ENCODE results near the gene ANGPTL8. TPM values are rescaled to one million over a fixed set of nuclear protein-coding genes. Genes with fewer than 3 reads are reported as not detected.

Gene ANGPTL8
- total and polyA plus RNA-seq, 9 of the 15 experiments (the other 6 are each of a cell fraction or from before 2014, with no cell fraction given): not detected

DNA sequence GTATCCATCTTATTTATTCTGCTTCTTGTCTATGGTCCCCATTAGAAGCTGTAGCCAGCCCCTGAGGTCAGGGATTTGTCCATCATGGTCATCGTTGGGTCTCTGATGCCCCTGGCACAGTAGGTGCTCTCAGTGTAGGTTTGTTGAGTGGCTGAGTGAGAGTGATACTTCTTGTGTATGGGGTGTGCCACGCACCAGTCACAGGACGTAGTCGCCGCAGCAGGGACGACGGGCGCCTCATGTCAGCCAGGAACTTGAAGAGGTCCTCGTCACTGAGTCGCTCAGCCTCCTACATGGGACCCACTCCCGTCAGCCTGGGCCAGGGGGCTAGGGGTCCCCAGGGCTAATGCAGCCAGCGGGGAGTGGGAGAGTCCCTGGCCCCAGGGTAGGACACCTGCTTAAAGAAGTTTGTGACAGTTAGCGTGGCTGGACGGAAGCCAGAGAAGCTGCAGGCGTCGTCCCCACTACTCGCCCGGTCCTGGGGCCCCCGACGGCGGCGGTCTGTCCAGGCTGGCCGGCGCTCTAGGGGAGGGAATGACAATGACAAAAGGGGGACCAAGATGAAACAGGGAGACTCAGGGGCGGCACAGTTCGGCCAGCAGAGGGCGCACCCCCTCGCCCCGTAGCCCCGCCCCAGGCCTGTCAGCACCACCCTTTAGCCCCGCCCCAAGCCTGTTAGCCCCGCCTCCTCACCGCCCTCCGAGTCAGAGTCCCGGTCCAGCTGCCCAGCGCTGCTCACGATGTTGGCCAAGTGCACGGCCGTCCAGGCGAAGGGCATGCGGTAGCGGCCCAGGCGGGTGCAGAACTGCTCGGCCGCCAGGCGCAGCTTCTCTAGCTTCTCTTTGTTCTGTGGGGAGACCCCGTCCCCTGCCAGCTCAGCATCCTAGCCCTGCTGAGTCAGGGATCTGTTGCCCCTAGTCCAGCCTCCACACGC lies 3.7 kb downstream of the ANGPTL8 start (continued):
- TF ChIP-seq ZNF197 (CRISPR knock-in tag; IDR thresholded peaks at IDR 0.05; ENCODE audit: low read depth) (no peak), POLR3A (IDR thresholded peaks at IDR 0.05; ENCODE audit: borderline replicate concordance, extremely low read depth, insufficient read depth, insufficient read length) (no peak), DDX20 (tag; IDR thresholded peaks at IDR 0.05; ENCODE audit: low read depth) (no peak), NELFE (IDR thresholded peaks at IDR 0.05; ENCODE audit: insufficient read depth, insufficient read length) (no peak), RBM25 (IDR thresholded peaks at IDR 0.05; ENCODE audit: low read depth, low read length, severe bottlenecking) (no peak), MCM2 (IDR thresholded peaks at IDR 0.05; ENCODE audit: low read depth) (no peak), MTA1 (IDR thresholded peaks at IDR 0.05; ENCODE audit: borderline replicate concordance) (no peak), ZNF785 (CRISPR knock-in tag; IDR thresholded peaks at IDR 0.05) (no peak), ZNF316 (IDR thresholded peaks at IDR 0.05) (peak; percentile 86), HMGN3 (IDR thresholded peaks at IDR 0.05; ENCODE audit: borderline replicate concordance, extremely low read depth, insufficient read length, low read depth, low read length) (peak; percentile 57), GTF2E2 (tag; IDR thresholded peaks at IDR 0.05) (no peak), TSC22D4 (tag; IDR thresholded peaks at IDR 0.05) (no peak), MAFF (IDR thresholded peaks at IDR 0.05; ENCODE audit: low read length) (no peak), SNRNP70 (optimal IDR thresholded peaks at IDR 0.05; ENCODE audit: low read depth, low read length) (no peak)
- TF ChIP-seq, protein P1, sequence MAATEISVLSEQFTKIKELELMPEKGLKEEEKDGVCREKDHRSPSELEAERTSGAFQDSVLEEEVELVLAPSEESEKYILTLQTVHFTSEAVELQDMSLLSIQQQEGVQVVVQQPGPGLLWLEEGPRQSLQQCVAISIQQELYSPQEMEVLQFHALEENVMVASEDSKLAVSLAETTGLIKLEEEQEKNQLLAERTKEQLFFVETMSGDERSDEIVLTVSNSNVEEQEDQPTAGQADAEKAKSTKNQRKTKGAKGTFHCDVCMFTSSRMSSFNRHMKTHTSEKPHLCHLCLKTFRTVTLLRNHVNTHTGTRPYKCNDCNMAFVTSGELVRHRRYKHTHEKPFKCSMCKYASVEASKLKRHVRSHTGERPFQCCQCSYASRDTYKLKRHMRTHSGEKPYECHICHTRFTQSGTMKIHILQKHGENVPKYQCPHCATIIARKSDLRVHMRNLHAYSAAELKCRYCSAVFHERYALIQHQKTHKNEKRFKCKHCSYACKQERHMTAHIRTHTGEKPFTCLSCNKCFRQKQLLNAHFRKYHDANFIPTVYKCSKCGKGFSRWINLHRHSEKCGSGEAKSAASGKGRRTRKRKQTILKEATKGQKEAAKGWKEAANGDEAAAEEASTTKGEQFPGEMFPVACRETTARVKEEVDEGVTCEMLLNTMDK (IDR thresholded peaks at IDR 0.05; ENCODE audit: borderline replicate concordance, insufficient read depth, low read depth, low read length, poor library complexity, severe bottlenecking): peak; percentile 90
- TF ChIP-seq, protein P2, sequence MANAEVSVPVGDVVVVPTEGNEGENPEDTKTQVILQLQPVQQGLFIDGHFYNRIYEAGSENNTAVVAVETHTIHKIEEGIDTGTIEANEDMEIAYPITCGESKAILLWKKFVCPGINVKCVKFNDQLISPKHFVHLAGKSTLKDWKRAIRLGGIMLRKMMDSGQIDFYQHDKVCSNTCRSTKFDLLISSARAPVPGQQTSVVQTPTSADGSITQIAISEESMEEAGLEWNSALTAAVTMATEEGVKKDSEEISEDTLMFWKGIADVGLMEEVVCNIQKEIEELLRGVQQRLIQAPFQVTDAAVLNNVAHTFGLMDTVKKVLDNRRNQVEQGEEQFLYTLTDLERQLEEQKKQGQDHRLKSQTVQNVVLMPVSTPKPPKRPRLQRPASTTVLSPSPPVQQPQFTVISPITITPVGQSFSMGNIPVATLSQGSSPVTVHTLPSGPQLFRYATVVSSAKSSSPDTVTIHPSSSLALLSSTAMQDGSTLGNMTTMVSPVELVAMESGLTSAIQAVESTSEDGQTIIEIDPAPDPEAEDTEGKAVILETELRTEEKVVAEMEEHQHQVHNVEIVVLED (CRISPR knock-in tag; IDR thresholded peaks at IDR 0.05): no peak
- TF ChIP-seq, protein P3, sequence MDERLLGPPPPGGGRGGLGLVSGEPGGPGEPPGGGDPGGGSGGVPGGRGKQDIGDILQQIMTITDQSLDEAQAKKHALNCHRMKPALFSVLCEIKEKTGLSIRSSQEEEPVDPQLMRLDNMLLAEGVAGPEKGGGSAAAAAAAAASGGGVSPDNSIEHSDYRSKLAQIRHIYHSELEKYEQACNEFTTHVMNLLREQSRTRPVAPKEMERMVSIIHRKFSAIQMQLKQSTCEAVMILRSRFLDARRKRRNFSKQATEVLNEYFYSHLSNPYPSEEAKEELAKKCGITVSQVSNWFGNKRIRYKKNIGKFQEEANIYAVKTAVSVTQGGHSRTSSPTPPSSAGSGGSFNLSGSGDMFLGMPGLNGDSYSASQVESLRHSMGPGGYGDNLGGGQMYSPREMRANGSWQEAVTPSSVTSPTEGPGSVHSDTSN (CRISPR knock-in tag; IDR thresholded peaks at IDR 0.05; ENCODE audit: low read depth): no peak
- TF ChIP-seq, protein P3 (tag; conservative IDR thresholded peaks at IDR 0.05; ENCODE audit: low read depth): peak; percentile 50; the same call in 1 of the 2 replicates
- TF ChIP-seq, protein P4, sequence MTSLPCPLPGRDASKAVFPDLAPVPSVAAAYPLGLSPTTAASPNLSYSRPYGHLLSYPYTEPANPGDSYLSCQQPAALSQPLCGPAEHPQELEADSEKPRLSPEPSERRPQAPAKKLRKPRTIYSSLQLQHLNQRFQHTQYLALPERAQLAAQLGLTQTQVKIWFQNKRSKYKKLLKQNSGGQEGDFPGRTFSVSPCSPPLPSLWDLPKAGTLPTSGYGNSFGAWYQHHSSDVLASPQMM (CRISPR knock-in tag; IDR thresholded peaks at IDR 0.05): no peak

All from K562 (cell line).